Progenitor cell of endocrine pancreas (in vitro differentiated cells): ENCODE data around the gene SCIMP. TPM values are rescaled to one million over a fixed set of nuclear protein-coding genes. Genes with fewer than 3 reads are reported as not detected.
"Not testable (repeated sequence)": the region's sequence is repeated elsewhere in the genome, so short reads cannot be mapped to it uniquely, and the experiment has no call there.

Source experiments
- DNase-seq: peaks from one replicate; pipeline ENCODE4 v3.0.0; 2021; ENCODE audit warnings: low spot score; ENCODE audit not compliant: unreplicated experiment
- H3K27ac Mint-ChIP-seq: 2 replicates; pipeline ENCODE4 v1.8.0; 2021; ENCODE audit warnings: mild to moderate bottlenecking, moderate library complexity, mixed read lengths
- H3K27me3 Mint-ChIP-seq: 2 replicates; pipeline ENCODE4 v1.8.0; 2021; ENCODE audit warnings: mixed read lengths
- H3K36me3 Mint-ChIP-seq: 2 replicates; pipeline ENCODE4 v1.8.0; 2022; ENCODE audit warnings: mixed read lengths; ENCODE audit not compliant: insufficient read depth
- H3K4me1 Mint-ChIP-seq: 2 replicates; pipeline ENCODE4 v1.8.0; 2021; ENCODE audit warnings: low read depth, mixed read lengths
- H3K4me3 Mint-ChIP-seq: 2 replicates; pipeline ENCODE4 v1.8.0; 2021; ENCODE audit warnings: low read depth, mild to moderate bottlenecking, moderate library complexity, mixed read lengths
- H3K9me3 Mint-ChIP-seq: 2 replicates; pipeline ENCODE4 v1.8.0; 2021; ENCODE audit warnings: low read depth, mixed read lengths
- CTCF ChIP-seq: fragments of 200-600 bp; sonication (generic); IDR thresholded peaks from one replicate; pipeline ENCODE4 v1.5.0; 2021; ENCODE audit warnings: antibody characterized with exemption, mild to moderate bottlenecking; ENCODE audit not compliant: unreplicated experiment
- total RNA-seq: library from RNA; stranded (reverse); gene quantifications from 2 replicates; pipeline ENCODE4 v1.2.1, GENCODE V29; 2021

The SCIMP gene
- total RNA-seq, 1 donor from 2014 or later: not detected

- peak overlapping the region; percentile 94 for H3K27ac Mint-ChIP-seq
- peaks cover 79% of the 10 kb centered on the region for H3K36me3 Mint-ChIP-seq
- TF ChIP-seq CTCF: no peak
- no peak for DNase-seq
- no peaks in the 10 kb centered on the region for H3K27me3 Mint-ChIP-seq
- H3K4me1 Mint-ChIP-seq: no peaks in the 10 kb centered on the region
- H3K9me3 Mint-ChIP-seq: peaks cover 63% of the 10 kb centered on the region
- H3K4me3 Mint-ChIP-seq: no peak overlapping the region
Observed at GRCh38 chr17:5182597-5183409, 51.9 kb downstream of the SCIMP start.

- peak overlapping the region; percentile 94 for H3K27ac Mint-ChIP-seq
- H3K9me3 Mint-ChIP-seq: peaks cover 56% of the 10 kb centered on the region
- no peak for DNase-seq
- peaks cover 75% of the 10 kb centered on the region for H3K36me3 Mint-ChIP-seq
- no peak for TF ChIP-seq CTCF
- no peaks in the 10 kb centered on the region for H3K27me3 Mint-ChIP-seq
- H3K4me3 Mint-ChIP-seq: no peak overlapping the region
- no peaks in the 10 kb centered on the region for H3K4me1 Mint-ChIP-seq
Observed at GRCh38 chr17:5181509-5182305, 53.0 kb downstream of the SCIMP start.

GRCh38 chr17:5179003-5179402 is 55.7 kb downstream of the SCIMP start:
- peaks cover 47% of the 10 kb centered on the region for H3K9me3 Mint-ChIP-seq
- H3K4me3 Mint-ChIP-seq: no peak overlapping the region
- TF ChIP-seq CTCF: no peak
- H3K27me3 Mint-ChIP-seq: no peaks in the 10 kb centered on the region
- H3K4me1 Mint-ChIP-seq: no peaks in the 10 kb centered on the region
- no peak overlapping the region for H3K27ac Mint-ChIP-seq
- H3K36me3 Mint-ChIP-seq: peaks cover 75% of the 10 kb centered on the region
- no peak for DNase-seq

GRCh38 chr17:5175027-5175426 is 59.6 kb downstream of the SCIMP start:
- peaks cover 19% of the 10 kb centered on the region for H3K9me3 Mint-ChIP-seq
- DNase-seq, H3K4me1 Mint-ChIP-seq, H3K27ac Mint-ChIP-seq, H3K4me3 Mint-ChIP-seq, H3K27me3 Mint-ChIP-seq: not testable (repeated sequence)
- peaks cover 42% of the 10 kb centered on the region for H3K36me3 Mint-ChIP-seq

GRCh38 chr17:5165791-5166564 is 68.7 kb downstream of the SCIMP start:
- not testable (repeated sequence) for H3K27ac Mint-ChIP-seq

GRCh38 chr17:5164436-5164835 is 70.2 kb downstream of the SCIMP start:
- H3K36me3 Mint-ChIP-seq: no peaks in the 10 kb centered on the region
- no peak for DNase-seq
- H3K4me3 Mint-ChIP-seq: no peak overlapping the region
- H3K27me3 Mint-ChIP-seq: peaks cover under 1% of the 10 kb centered on the region
- no peak for TF ChIP-seq CTCF
- H3K27ac Mint-ChIP-seq: no peak overlapping the region
- H3K4me1 Mint-ChIP-seq: no peaks in the 10 kb centered on the region
- no peaks in the 10 kb centered on the region for H3K9me3 Mint-ChIP-seq

More at GRCh38 chr17:5165791-5166564, 68.7 kb downstream of the SCIMP start:
- DNase-seq, H3K36me3 Mint-ChIP-seq, H3K4me1 Mint-ChIP-seq, H3K9me3 Mint-ChIP-seq, H3K4me3 Mint-ChIP-seq, H3K27me3 Mint-ChIP-seq: not testable (repeated sequence)

- DNase-seq, H3K4me3 Mint-ChIP-seq, H3K36me3 Mint-ChIP-seq, H3K27ac Mint-ChIP-seq, H3K9me3 Mint-ChIP-seq, H3K4me1 Mint-ChIP-seq: not testable (repeated sequence)
- peaks cover 19% of the 10 kb centered on the region for H3K27me3 Mint-ChIP-seq
Observed at GRCh38 chr17:5161793-5162192, 72.9 kb downstream of the SCIMP start.

- H3K27me3 Mint-ChIP-seq: peaks cover 19% of the 10 kb centered on the region
- not testable (repeated sequence) for H3K9me3 Mint-ChIP-seq, H3K27ac Mint-ChIP-seq, DNase-seq, H3K4me3 Mint-ChIP-seq, H3K36me3 Mint-ChIP-seq, H3K4me1 Mint-ChIP-seq
Observed at GRCh38 chr17:5160702-5161101, 74.0 kb downstream of the SCIMP start.
